Neural progenitor cell (in vitro differentiated cells): ENCODE results near the gene TAF11. TPM values are rescaled to one million over a fixed set of nuclear protein-coding genes. Genes with fewer than 3 reads are reported as not detected.
"Not testable (repeated sequence)": the region's sequence is repeated elsewhere in the genome, so short reads cannot be mapped to it uniquely, and the experiment has no call there.

Experiments used
- DNase-seq: peaks from one replicate; pipeline ENCODE4 v3.0.0-alpha.2; 2016; ENCODE audit warnings: low spot score
- H2AFZ ChIP-seq: fragments of 200-600 bp; sonication (generic); replicated peaks from 2 replicates; pipeline ENCODE4 v1.6.1; 2016; ENCODE audit warnings: antibody characterized with exemption
- H3F3A ChIP-seq: fragments of 200-600 bp; sonication (generic); 2 replicates; pipeline ENCODE4 v1.6.1; 2016; ENCODE audit warnings: antibody characterized with exemption, low read depth
- H3K27ac ChIP-seq: fragments of 200-600 bp; sonication (generic); 2 replicates; pipeline ENCODE4 v1.5.1; 2016; ENCODE audit warnings: mild to moderate bottlenecking
- H3K27me3 ChIP-seq: fragments of 200-600 bp; sonication (generic); 2 replicates; pipeline ENCODE4 v1.6.1; 2016; ENCODE audit warnings: mild to moderate bottlenecking, moderate library complexity
- H3K36me3 ChIP-seq: fragments of 200-600 bp; sonication (generic); 2 replicates; pipeline ENCODE4 v1.5.1; 2016
- H3K4me1 ChIP-seq: fragments of 200-600 bp; sonication (generic); 2 replicates; pipeline ENCODE4 v1.6.1; 2016; ENCODE audit warnings: mixed run types
- H3K4me2 ChIP-seq: fragments of 200-600 bp; sonication (generic); 2 replicates; pipeline ENCODE4 v1.6.1; 2016
- H3K4me3 ChIP-seq: fragments of 200-600 bp; sonication (generic); 2 replicates; pipeline ENCODE4 v1.5.1; 2016
- H3K79me2 ChIP-seq: fragments of 200-600 bp; sonication (generic); 2 replicates; pipeline ENCODE4 v1.6.1; 2016; ENCODE audit warnings: low read depth
- H3K9ac ChIP-seq: fragments of 200-600 bp; sonication (generic); 2 replicates; pipeline ENCODE4 v1.6.1; 2016
- H3K9me3 ChIP-seq: fragments of 200-600 bp; sonication (generic); 2 replicates; pipeline ENCODE4 v1.5.1; 2016; ENCODE audit warnings: low read depth
- H4K20me1 ChIP-seq: fragments of 200-600 bp; sonication (generic); 2 replicates; pipeline ENCODE4 v1.6.1; 2016; ENCODE audit warnings: low read depth
- H3K27ac Mint-ChIP-seq: 3 replicates; pipeline ENCODE4 v1.8.0; 2021; ENCODE audit warnings: mixed read lengths
- H3K27me3 Mint-ChIP-seq: 2 replicates; pipeline ENCODE4 v1.8.0; 2022; ENCODE audit warnings: low read depth, mild to moderate bottlenecking, inconsistent platforms, moderate library complexity, mixed read lengths; ENCODE audit not compliant: insufficient read depth
- H3K36me3 Mint-ChIP-seq: 3 replicates; pipeline ENCODE4 v1.8.0; 2021; ENCODE audit warnings: mixed read lengths
- H3K4me1 Mint-ChIP-seq: 3 replicates; pipeline ENCODE4 v1.8.0; 2021; ENCODE audit warnings: mixed read lengths
- H3K4me3 Mint-ChIP-seq: 3 replicates; pipeline ENCODE4 v1.8.0; 2021; ENCODE audit warnings: mild to moderate bottlenecking, moderate library complexity, mixed read lengths
- H3K9me3 Mint-ChIP-seq: 3 replicates; pipeline ENCODE4 v1.8.0; 2020; ENCODE audit warnings: mixed read lengths
- CTCF ChIP-seq: fragments of 200-600 bp; sonication (generic); IDR thresholded peaks from 2 replicates; pipeline ENCODE4 v1.5.1; 2017; ENCODE audit warnings: antibody characterized with exemption, mild to moderate bottlenecking
- EZH2 ChIP-seq: fragments of 200-600 bp; sonication (generic); IDR thresholded peaks from 2 replicates; pipeline ENCODE4 v1.6.1; 2017; ENCODE audit warnings: antibody characterized with exemption, mild to moderate bottlenecking, moderate library complexity
- EZH2phosphoT487 ChIP-seq: fragments of 200-600 bp; sonication (generic); IDR thresholded peaks from 2 replicates; pipeline ENCODE4 v1.6.1; 2017; ENCODE audit warnings: antibody characterized with exemption
- total RNA-seq: library from RNA; depleted of rRNA; stranded (reverse); fragments of >200 nt; gene quantifications from 2 replicates; pipeline ENCODE4 v1.2.3, GENCODE V29; 2015; ENCODE audit warnings: low replicate concordance

The TAF11 gene
- total RNA-seq, 1 donor from 2014 or later: 75.0 TPM

- Histone ChIP-seq H3K4me2 (no peak overlapping the region), H3K27ac (no peak overlapping the region), H3K79me2 (no peaks in the 10 kb centered on the region), H3K9ac (no peak overlapping the region), H3K4me1 (no peaks in the 10 kb centered on the region), H3K27me3 (no peaks in the 10 kb centered on the region), H3F3A (no peaks in the 10 kb centered on the region), H2AFZ (no peak overlapping the region), H3K9me3 (no peaks in the 10 kb centered on the region), H4K20me1 (no peaks in the 10 kb centered on the region), H3K36me3 (peaks cover 4% of the 10 kb centered on the region), H3K4me3 (no peak overlapping the region)
- no peaks in the 10 kb centered on the region for H3K4me1 Mint-ChIP-seq
- H3K27me3 Mint-ChIP-seq: peaks cover 2% of the 10 kb centered on the region
- no peak for DNase-seq
- H3K9me3 Mint-ChIP-seq: no peaks in the 10 kb centered on the region
- peak; percentile 47 for TF ChIP-seq CTCF
- TF ChIP-seq EZH2: no peak
- TF ChIP-seq EZH2phosphoT487: no peak
- H3K27ac Mint-ChIP-seq: no peak overlapping the region
- H3K4me3 Mint-ChIP-seq: no peak overlapping the region
- peaks cover 18% of the 10 kb centered on the region for H3K36me3 Mint-ChIP-seq
Observed at GRCh38 chr6:34855463-34855862, 32.4 kb downstream of the TAF11 start.

- no peak overlapping the region for H3K27ac ChIP-seq
- H3K4me1 ChIP-seq: no peaks in the 10 kb centered on the region
- no peaks in the 10 kb centered on the region for H3K27me3 ChIP-seq
- Mint-ChIP-seq H3K9me3 (no peaks in the 10 kb centered on the region), H3K4me3 (no peak overlapping the region), H3K27me3 (no peaks in the 10 kb centered on the region), H3K27ac (no peak overlapping the region), H3K36me3 (peaks cover 11% of the 10 kb centered on the region), H3K4me1 (no peaks in the 10 kb centered on the region)
- H2AFZ ChIP-seq: no peak overlapping the region
- H3K4me2 ChIP-seq: no peak overlapping the region
- no peak overlapping the region for H3K4me3 ChIP-seq
- TF ChIP-seq CTCF (no peak), EZH2 (no peak), EZH2phosphoT487 (no peak)
- H3F3A ChIP-seq: no peaks in the 10 kb centered on the region
- no peaks in the 10 kb centered on the region for H3K9me3 ChIP-seq
- DNase-seq: no peak
- H3K36me3 ChIP-seq: peaks cover 2% of the 10 kb centered on the region
- no peaks in the 10 kb centered on the region for H3K79me2 ChIP-seq
- no peaks in the 10 kb centered on the region for H4K20me1 ChIP-seq
- H3K9ac ChIP-seq: no peak overlapping the region
Observed at GRCh38 chr6:34852406-34853085, 35.3 kb downstream of the TAF11 start.

GRCh38 chr6:34851361-34851760 lies 36.5 kb downstream of the TAF11 start:
- Histone ChIP-seq H3K4me3 (no peak overlapping the region), H3K4me1 (no peaks in the 10 kb centered on the region), H3K9ac (no peak overlapping the region), H3K4me2 (no peak overlapping the region), H3K27me3 (no peaks in the 10 kb centered on the region), H2AFZ (no peak overlapping the region), H4K20me1 (no peaks in the 10 kb centered on the region), H3K36me3 (no peaks in the 10 kb centered on the region), H3F3A (no peaks in the 10 kb centered on the region), H3K79me2 (no peaks in the 10 kb centered on the region), H3K9me3 (no peaks in the 10 kb centered on the region), H3K27ac (no peak overlapping the region)
- Mint-ChIP-seq H3K27me3 (no peaks in the 10 kb centered on the region), H3K4me3 (no peak overlapping the region), H3K9me3 (no peaks in the 10 kb centered on the region), H3K36me3 (peaks cover 11% of the 10 kb centered on the region), H3K4me1 (no peaks in the 10 kb centered on the region), H3K27ac (no peak overlapping the region)
- no peak for DNase-seq
- TF ChIP-seq EZH2 (no peak), EZH2phosphoT487 (no peak), CTCF (no peak)

- H3K36me3 Mint-ChIP-seq, H3K4me3 ChIP-seq, H3K79me2 ChIP-seq, H3K9me3 Mint-ChIP-seq, H3K27ac Mint-ChIP-seq, H2AFZ ChIP-seq, H3K9me3 ChIP-seq, H3K4me2 ChIP-seq, H3K27me3 ChIP-seq, H3K36me3 ChIP-seq, H3K27me3 Mint-ChIP-seq, H3K4me1 ChIP-seq, H3K9ac ChIP-seq, H3F3A ChIP-seq, H3K4me1 Mint-ChIP-seq, H3K4me3 Mint-ChIP-seq, H3K27ac ChIP-seq, DNase-seq, H4K20me1 ChIP-seq: not testable (repeated sequence)
Observed at GRCh38 chr6:34849066-34849465, 38.8 kb downstream of the TAF11 start.
